Stimulated activated CD4-positive, alpha-beta T cell treated with anti-CD3 and anti-CD28 coated beads, TNF-alpha, amount 100 ng/mL, for 24 hours (primary cell): ENCODE results near the gene EXOC3.
"Not testable (repeated sequence)": the region's sequence is repeated elsewhere in the genome, so short reads cannot be mapped to it uniquely, and the experiment has no call there.

ENCODE experiments used
- DNase-seq, 3 experiments: peaks; one replicate each; pipeline ENCODE4 v3.0.0-alpha.2; 2020; ENCODE audit warnings: low read depth in 3 of 3

EXOC3 gene

DNA sequence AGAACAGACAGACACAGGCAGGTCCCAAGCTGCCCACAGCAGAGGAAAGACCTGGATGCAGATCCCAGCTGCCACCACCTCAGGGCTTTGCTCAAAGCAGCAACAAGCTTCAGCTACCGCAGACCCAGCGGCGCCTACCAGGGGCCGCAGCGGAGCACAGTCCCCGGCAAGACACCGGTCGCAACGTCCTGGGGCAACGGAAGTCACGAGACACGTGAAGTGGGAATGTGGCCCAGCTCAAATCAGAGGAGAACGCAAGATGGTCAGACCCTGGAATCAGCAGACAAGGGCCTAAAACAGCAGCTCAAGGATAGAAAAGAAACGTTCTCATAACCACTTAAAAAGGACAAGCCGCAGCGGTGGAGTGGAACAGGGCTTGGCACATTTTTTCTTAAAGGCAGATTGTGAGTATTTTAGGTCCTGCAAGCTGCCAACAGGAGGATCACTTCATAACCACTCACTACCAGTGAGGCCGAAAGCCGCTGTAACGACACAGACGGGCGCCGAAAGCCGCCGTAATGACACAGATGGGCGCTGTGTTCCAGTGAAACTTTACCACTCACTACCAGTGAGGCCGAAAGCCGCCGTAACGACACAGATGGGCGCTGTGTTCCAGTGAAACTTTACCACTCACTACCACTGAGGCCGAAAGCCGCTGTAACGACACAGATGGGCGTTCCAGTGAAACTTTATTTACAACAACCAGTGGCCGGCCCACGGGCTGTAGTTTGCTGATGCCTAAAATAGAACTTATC lies 59.5 kb downstream of the EXOC3 start:
- no peak for DNase-seq

DNA sequence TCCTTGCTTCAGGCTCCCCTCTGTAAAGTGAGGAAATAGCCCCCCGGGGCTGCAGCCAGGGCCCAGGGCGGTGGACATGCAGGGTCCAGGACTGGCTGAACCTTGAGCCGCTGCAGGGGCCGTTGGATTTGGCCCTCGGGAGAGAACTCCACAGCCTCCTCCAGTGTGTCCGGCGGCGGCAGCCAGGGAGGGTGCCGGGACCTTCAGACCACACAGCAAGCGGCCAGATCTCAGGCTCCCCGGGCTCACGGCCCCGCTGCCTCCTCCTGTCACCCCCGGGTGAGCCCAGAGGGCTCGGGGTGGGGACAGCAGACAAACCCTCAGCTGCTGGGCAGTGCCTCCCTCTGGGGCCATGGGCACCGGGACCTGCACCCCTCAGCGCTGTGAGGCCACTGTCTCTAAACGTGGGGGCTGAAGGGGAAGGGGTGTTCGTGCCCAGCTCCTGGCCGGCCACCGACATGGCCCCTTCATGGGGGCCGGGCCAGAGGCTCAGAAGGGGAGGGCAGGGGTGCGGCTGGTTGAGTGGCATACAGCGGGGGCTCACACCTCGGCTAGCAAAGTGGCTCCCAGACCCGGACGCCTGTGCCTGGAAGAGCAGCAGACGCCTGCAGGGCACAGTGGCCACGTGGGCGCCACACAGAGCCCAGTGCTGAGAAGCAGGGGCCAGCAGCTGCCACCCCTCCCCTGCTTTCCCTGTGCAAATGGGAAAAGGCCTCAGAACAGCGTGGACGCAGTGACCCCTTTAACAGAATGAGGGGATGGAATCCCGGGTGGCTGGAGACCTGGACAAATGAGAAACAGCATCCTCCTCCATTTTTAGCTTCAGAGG lies 61.6 kb downstream of the EXOC3 start:
- DNase-seq = no peak

DNA sequence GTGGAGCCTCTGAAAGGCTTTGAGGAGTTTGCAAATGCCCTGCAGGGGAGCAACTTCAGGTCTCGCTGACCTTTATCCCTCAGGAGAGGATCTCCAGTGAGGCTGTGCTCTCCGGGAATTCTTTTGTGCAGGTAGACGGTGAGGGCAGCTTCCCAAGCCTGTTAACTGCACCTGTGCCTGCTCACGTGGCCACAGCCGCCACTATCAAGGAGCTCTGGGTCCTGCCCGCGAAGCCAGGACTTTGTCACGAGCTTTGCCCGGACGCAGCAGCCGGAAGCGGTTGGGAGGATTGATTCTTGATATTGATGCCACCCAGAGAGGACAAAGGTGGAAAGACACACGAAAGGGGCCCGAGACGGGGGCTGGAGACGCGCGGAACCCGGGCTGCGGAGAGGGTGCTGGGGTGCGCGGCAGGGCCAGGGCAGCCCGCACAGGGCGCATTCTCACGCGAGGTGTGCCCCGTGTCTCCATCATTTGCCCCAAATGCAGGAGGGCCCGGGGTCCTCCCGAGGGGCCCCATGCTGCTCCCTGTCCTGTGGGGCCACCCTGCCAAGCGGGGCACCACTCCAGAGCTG lies 63.1 kb downstream of the EXOC3 start:
- DNase-seq = no peak

GRCh38 chr5:507986-508575 lies 65.1 kb downstream of the EXOC3 start:
- not testable (repeated sequence) for DNase-seq

GRCh38 chr5:509611-510185 lies 66.7 kb downstream of the EXOC3 start:
- no peak for DNase-seq

DNA sequence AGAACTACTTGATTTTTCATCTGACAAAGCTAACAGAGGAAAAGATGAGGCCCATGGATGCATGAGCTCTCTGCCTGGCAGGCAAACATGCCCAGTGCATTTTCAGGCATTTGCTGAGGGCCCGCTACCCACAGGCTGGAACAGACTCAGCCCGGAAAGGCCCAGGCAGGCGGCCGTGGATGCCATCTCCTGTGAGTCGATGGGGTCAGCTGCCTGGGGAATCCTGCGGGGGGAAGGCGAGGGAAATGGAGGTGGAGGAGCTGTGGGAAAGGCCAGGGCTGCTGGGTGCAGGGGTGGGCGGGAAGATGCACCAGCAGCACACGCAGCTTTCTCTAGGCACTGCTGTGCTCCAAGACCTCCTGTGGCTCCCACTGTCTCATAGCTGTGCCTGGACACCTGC lies 67.5 kb downstream of the EXOC3 start:
- DNase-seq = no peak

GRCh38 chr5:511476-511875 lies 68.5 kb downstream of the EXOC3 start:
- no peak for DNase-seq

- no peak for DNase-seq
Observed at GRCh38 chr5:513216-514100, 70.5 kb downstream of the EXOC3 start.

DNA sequence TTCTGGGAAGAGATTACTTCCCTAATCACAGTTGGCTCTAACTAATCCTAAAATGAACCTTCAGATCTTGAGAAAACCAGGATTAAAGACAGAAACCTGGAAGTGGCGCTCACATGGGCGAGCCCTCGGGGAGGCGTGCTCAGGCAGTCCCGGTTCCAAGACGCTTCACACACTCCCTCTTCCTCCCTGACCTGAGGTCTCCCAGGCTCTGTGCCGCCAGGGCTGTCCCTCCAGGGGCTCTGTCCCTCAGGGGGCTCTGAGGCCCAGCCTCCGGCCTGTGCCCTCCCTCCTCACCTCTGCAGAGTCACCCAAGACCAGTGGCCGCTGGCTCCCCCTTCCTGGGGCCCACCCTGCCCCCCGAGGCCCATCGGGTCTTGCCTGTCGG lies 71.1 kb downstream of the EXOC3 start:
- no peak for DNase-seq

- no peak for DNase-seq
Observed at GRCh38 chr5:514673-515072, 71.7 kb downstream of the EXOC3 start.

DNA sequence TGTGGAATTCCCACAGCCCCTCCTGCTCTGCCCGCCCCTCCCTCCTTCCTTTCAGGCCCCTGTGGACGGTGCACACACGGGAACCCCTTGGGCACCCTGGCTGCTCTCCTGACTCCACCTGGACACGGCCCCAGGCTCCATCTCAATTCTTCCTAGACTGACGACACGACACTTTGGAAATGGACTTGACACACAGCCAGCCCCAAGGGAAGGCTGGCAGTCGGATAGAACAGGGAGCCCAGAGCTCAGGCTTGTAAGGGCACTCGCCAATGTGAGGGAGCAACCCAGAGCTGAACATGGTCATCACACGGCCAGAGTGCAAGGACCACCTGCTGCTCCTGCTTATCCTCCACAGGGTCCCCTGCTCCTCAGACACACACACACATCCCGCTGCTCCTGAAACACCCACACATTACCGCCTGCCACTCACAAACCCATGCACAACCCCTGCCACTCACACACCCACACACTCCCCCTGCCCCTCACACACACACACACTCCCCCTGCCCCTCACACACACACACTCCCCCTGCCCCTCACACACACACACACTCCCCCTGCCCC lies 72.4 kb downstream of the EXOC3 start:
- DNase-seq = no peak

GRCh38 chr5:516338-516925 lies 73.5 kb downstream of the EXOC3 start:
- DNase-seq = no peak
